ENCODE results near the gene HOOK2.

Gene HOOK2

DNA sequence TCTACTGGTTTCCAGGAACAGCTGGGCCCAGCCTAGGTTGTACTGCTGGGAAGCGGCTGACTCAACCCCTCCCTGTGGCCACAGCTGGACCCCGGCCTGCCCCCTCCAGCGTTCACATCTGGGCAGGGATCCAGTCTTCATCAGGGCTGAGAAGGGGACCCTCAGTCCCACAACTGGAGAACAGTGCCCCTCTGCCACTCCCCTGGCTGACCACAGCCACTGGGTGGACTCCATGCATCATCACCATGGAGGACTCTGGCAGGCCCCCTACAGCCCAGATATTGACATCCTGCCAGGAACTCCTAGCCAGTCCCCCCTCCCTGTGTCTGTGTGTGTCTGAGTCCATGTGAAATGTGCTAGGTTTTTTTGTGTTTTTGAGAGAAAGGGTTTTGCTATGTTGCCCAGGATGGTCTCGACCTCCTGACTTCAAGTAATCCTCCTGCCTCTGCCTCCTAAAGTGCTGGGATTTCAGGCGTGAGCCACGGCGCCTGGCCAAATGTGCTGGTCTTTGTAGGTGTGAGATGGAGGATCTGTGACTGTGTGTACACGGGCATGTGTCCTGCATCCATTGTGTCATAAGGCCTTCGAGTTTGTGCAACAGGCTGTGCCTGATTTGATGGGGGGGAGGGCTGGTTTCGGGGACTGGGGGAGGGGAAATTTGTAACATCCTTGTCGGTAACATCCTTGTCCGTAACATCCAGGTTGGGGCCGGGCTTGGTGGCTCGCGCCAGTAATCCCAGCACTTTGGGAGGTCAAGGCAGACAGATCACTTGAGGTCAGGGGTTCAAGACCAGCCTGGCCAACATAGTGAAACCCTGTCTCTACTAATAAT lies 4.0 kb upstream of the HOOK2 start:
- Mint-ChIP-seq H3K9me3 (no peaks in the 10 kb centered on the region), H3K27ac (peak overlapping the region; percentile 78), H3K4me1 (ENCODE audit: low read depth) (peaks cover 30% of the 10 kb centered on the region), H3K4me3 (peak overlapping the region; percentile 68), H3K27me3 (ENCODE audit: low read depth) (no peaks in the 10 kb centered on the region), H3K36me3 (ENCODE audit: low read depth) (no peaks in the 10 kb centered on the region)

DNA sequence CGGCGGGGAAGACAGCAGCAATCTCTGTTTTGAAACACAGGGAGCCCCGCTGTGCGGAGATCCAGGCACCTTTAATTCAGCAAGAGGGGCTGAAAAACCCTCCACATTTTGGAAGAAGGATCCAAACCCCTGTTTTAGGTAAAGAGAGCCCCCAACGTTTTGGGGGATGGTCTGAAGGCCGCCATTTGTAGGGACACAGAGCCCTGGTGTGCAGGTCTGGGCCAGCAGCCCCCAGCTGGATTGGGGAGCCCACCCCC lies 3.5 kb upstream of the HOOK2 start:
- Mint-ChIP-seq H3K36me3 (ENCODE audit: low read depth) (no peaks in the 10 kb centered on the region), H3K9me3 (no peaks in the 10 kb centered on the region), H3K4me3 (peak overlapping the region; percentile 82), H3K27me3 (ENCODE audit: low read depth) (no peaks in the 10 kb centered on the region), H3K27ac (peak overlapping the region; percentile 88), H3K4me1 (ENCODE audit: low read depth) (peaks cover 30% of the 10 kb centered on the region)

DNA sequence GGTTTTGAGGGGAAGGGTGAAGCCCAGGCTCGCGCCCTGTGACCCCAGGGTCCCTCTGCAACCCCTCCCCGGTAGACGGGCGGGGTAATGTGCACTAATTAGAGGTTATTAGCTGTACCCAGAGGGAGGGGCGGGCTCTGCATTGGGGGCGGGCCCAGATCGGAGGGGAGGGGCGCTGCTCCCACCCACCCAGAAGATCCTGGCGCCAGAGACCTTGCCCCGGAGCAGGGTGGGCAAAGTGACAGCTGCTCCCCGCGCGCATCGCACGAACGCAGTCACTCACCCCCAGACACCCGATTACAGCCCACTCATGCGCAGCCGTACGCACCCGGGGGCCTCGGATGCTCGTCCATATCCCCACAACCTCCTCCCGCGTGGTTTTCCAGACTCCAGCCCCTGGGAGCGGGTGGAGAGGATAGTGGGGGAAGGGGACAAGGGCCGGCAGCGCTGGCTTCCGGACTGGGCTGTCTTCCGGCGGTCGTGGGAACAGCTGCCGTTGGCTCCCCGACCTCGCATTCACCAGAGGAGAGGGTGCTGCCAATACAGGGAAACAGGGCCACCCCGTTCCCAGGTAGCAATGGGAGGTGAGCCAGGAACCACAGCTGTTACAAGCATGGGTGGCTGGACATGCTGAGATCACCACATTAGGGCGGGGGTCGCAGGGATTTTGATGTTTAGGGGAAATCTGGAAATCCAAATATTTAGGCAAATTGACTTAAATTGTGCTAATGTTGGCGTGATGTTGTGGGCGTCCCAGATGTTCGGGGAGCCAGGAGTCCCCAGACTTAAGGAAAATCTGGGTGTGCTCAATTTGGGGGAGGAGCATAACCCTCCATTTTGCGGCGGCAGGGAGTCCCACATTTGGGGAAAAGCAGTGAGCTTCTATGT lies 2.9 kb upstream of the HOOK2 start:
- Mint-ChIP-seq H3K4me3 (peak overlapping the region; percentile 82), H3K36me3 (ENCODE audit: low read depth) (no peaks in the 10 kb centered on the region), H3K4me1 (ENCODE audit: low read depth) (peaks cover 28% of the 10 kb centered on the region), H3K27me3 (ENCODE audit: low read depth) (no peaks in the 10 kb centered on the region), H3K9me3 (no peaks in the 10 kb centered on the region), H3K27ac (peak overlapping the region; percentile 88)

DNA sequence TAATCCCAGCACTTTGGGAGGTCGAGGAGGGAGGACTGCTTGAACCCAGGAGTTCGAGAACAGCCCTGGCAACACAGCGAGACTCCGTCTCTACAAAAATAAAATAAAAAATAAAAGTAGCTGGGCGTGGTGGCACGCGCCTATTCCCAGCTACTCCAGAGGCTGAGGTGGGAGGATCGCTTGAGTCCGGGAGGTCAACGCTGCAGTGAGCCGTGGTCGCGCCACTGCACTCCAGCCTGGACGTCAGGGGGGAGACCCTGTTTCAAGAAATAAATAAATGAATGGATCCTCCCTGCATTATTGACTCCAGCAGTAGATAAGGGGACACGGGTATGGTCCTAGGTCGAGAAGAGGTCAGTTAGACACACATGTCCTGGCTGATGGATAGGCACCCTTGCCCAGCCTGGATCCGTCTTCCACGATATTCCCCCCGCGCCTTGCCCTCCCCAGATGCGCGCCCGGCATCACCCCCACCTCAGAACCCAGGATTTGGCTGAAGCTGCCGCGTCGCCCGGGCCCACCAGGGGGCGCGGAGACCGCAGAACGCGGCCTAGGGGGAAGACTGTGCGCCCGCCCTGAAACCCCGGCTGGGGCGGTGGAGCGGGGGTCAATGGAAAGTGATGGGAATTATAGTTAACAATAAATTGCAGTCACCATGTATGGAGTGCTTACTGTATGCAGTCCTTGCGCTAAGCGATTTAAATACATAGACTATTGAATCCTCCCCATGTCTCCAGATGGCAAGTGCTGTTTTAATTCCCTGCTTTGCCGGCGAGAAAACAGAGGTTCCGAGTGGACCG lies 2.1 kb upstream of the HOOK2 start:
- Mint-ChIP-seq H3K27me3 (ENCODE audit: low read depth) (no peaks in the 10 kb centered on the region), H3K4me1 (ENCODE audit: low read depth) (peaks cover 28% of the 10 kb centered on the region), H3K36me3 (ENCODE audit: low read depth) (no peaks in the 10 kb centered on the region), H3K27ac (peak overlapping the region; percentile 88), H3K9me3 (no peaks in the 10 kb centered on the region), H3K4me3 (peak overlapping the region; percentile 82)

DNA sequence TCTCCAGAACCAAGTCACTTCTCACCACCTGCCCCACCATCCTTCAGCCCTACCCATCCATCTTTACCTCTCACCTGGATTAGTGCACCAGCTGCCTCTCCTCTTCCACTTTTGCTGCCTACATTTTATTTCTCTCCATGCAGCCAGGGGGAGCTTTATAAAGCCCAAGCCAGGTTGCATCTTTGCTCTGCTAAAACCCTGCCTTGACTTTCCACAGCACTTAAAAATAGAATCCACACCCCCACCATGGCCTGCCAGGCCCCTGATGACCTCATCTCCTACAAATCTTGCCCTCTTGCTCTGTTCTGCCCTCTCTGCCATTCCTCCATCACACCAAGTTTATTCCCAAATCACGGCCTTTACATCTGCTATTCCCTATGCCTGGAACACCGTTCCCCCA lies 1.8 kb downstream of the HOOK2 start:
- Mint-ChIP-seq H3K27ac (no peak overlapping the region), H3K4me3 (no peak overlapping the region), H3K4me1 (ENCODE audit: low read depth) (peaks cover 11% of the 10 kb centered on the region), H3K27me3 (ENCODE audit: low read depth) (no peaks in the 10 kb centered on the region), H3K9me3 (no peaks in the 10 kb centered on the region), H3K36me3 (ENCODE audit: low read depth) (no peaks in the 10 kb centered on the region)

DNA sequence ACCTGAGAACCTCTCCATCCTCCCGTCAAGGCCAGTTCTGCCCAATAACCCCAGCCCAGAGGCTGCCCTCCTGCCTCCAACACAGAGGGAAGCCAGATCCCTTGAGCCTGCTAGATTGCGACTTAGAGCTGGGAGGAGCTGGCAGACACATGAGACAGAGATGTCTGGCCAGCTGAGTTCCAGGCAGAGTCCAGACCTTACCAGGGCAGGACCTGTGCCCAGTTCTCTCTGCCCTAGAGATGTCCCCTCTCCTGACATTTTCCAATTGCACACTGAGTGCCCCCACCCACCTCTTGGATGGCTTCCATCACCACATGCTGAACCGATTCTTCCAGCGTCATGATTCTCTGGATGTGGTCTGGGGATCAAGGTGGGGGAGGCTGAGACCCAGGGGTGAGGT lies 3.0 kb downstream of the HOOK2 start:
- H3K36me3 Mint-ChIP-seq (ENCODE audit: low read depth), result no peaks in the 10 kb centered on the region
- no peaks in the 10 kb centered on the region for H3K9me3 Mint-ChIP-seq
- peaks cover 5% of the 10 kb centered on the region for H3K4me1 Mint-ChIP-seq (ENCODE audit: low read depth)
- no peaks in the 10 kb centered on the region for H3K27me3 Mint-ChIP-seq (ENCODE audit: low read depth)
- H3K4me3 Mint-ChIP-seq, result no peak overlapping the region
- no peak overlapping the region for H3K27ac Mint-ChIP-seq

DNA sequence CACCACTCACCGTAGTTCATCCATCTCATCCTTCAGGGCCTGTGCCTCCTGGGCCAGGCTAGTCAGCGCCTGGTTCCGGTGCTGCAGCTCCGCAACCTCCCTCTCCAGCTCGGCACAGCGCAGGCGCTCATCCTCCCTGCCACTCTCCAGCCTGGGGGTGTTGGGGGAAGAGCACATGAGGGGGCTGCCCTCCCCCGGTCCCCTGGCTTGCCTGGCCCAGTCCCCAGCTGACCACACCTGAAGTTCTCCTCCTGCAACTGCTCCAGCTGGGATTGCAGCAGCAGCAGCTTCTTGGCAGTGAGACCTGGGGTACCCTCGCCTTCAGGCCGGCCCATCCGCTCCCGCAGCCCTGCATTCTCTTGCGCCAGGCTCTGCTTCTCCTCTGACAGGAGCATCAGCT lies 4.4 kb downstream of the HOOK2 start:
- H3K4me1 Mint-ChIP-seq (ENCODE audit: low read depth), result peaks cover 5% of the 10 kb centered on the region
- no peak overlapping the region for H3K4me3 Mint-ChIP-seq
- H3K9me3 Mint-ChIP-seq, result no peaks in the 10 kb centered on the region
- H3K36me3 Mint-ChIP-seq (ENCODE audit: low read depth), result no peaks in the 10 kb centered on the region
- H3K27me3 Mint-ChIP-seq (ENCODE audit: low read depth), result no peaks in the 10 kb centered on the region
- H3K27ac Mint-ChIP-seq, result no peak overlapping the region

DNA sequence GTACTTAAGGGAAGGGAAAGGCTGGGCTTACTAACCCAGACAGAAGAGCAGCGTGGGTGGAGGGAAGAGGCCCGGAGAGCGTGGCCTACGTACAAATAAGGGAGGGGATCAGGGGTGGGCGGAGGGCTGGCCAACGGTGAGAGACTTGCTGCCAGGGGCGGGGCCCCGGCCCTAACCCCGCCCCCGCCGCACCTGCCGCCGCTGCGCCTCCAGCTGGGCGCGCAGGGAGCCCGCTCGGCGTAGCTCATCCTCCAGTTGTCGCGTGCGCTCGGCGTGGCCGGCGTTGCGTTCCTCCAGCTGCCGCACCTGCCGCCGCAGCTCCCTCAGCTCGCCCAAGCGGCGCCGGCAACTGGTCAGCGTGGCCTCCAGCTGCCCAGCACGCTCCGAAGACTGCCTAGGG lies 5.7 kb downstream of the HOOK2 start:
- H3K9me3 Mint-ChIP-seq, result no peaks in the 10 kb centered on the region
- no peak overlapping the region for H3K4me3 Mint-ChIP-seq
- H3K27ac Mint-ChIP-seq, result no peak overlapping the region
- H3K36me3 Mint-ChIP-seq (ENCODE audit: low read depth), result no peaks in the 10 kb centered on the region
- H3K27me3 Mint-ChIP-seq (ENCODE audit: low read depth), result no peaks in the 10 kb centered on the region
- H3K4me1 Mint-ChIP-seq (ENCODE audit: low read depth), result peaks cover 5% of the 10 kb centered on the region

DNA sequence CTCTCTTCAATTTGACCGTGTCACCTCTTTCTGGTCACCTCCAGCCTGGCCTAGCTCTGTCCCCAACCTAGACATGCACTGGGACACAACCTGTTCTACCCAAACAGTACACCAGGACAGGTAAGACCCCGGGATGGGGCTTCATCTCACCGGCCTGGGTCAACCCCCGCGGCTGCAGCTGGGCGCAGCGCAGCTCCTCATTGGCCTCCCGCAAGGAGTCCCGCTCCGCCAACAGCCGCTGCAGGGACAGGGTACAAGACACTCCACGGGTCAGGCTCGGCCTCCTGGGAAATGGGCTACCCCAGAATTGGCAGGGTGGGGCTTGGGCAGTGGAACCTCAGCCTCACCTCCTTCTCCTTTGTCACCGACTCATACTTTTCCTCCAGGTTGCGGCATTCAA lies 7.7 kb downstream of the HOOK2 start:
- Mint-ChIP-seq H3K9me3 (no peaks in the 10 kb centered on the region), H3K27ac (no peak overlapping the region), H3K4me1 (ENCODE audit: low read depth) (peaks cover 3% of the 10 kb centered on the region), H3K36me3 (ENCODE audit: low read depth) (no peaks in the 10 kb centered on the region), H3K4me3 (no peak overlapping the region), H3K27me3 (ENCODE audit: low read depth) (no peaks in the 10 kb centered on the region)

DNA sequence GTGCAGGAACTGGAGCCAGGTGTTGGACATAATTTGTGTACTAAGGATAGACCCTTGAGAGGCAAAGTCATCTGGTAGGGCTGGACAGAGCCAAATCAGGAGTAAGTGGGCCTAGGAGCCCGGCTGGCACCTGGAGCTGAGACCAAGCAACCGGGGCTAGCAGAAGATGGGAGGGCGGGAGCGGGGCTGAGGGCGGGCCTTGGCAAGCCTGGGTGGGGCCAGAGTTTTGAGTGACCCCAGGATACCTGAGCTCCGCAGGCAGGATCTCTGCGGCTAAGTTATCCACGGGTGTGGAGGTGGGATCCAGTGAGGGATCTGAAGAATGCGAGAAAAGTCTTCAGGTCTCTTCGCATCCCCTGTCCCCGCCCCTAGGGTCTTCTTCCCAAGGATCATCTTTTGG lies 8.2 kb downstream of the HOOK2 start:
- Mint-ChIP-seq H3K9me3 (no peaks in the 10 kb centered on the region), H3K27me3 (ENCODE audit: low read depth) (no peaks in the 10 kb centered on the region), H3K36me3 (ENCODE audit: low read depth) (no peaks in the 10 kb centered on the region), H3K27ac (no peak overlapping the region), H3K4me1 (ENCODE audit: low read depth) (peaks cover 3% of the 10 kb centered on the region), H3K4me3 (no peak overlapping the region)

DNA sequence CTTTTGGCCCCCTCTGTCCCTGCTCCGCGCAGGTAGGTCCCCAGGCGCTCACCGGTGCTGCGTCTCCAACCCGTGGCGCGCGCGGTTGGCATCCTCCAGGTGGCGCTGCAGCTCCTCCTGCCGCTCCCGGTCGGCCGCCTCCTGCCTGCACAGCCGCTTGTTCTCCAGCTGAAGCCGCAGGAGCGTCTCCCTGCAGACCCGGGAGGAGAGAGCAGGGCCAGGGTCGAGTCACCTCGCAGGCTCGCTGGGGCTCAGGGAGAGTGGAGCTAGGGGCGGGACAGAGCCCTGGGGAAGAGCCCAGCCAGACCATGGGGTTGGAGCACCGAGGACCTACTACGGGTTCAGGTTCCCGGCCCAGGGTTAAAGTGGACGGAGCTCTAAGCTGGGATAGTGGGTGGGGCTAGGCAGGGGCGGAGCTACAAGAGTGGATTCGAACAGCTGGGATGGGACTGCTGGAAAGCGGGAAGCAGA lies 9.3 kb downstream of the HOOK2 start:
- Mint-ChIP-seq H3K4me1 (ENCODE audit: low read depth) (peaks cover 3% of the 10 kb centered on the region), H3K27ac (no peak overlapping the region), H3K27me3 (ENCODE audit: low read depth) (no peaks in the 10 kb centered on the region), H3K9me3 (no peaks in the 10 kb centered on the region), H3K36me3 (ENCODE audit: low read depth) (no peaks in the 10 kb centered on the region), H3K4me3 (peak overlapping the region; percentile 5)

DNA sequence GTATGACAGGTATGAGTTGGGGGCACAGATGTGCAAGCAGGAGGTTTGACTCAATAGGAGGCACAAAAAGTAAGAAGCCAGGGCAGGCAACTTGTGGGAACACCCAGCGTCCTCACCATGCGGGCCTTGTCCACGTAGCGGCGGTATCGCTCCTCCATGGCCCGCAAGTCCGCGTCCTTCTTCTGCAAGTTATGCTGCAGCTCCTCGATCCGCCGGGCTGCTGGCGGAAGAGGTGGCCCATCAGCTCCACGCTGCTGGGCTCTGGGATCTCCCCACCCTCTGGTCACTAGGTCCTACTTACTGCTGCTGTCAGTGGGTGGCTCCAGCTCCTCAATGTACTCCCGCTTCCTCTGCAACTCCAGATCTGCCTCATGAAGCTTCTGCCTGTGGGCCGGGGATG lies 10.7 kb downstream of the HOOK2 start:
- H3K27me3 Mint-ChIP-seq (ENCODE audit: low read depth), result no peaks in the 10 kb centered on the region
- H3K4me3 Mint-ChIP-seq, result no peak overlapping the region
- no peaks in the 10 kb centered on the region for H3K36me3 Mint-ChIP-seq (ENCODE audit: low read depth)
- H3K4me1 Mint-ChIP-seq (ENCODE audit: low read depth), result peaks cover 7% of the 10 kb centered on the region
- H3K9me3 Mint-ChIP-seq, result no peaks in the 10 kb centered on the region
- no peak overlapping the region for H3K27ac Mint-ChIP-seq

DNA sequence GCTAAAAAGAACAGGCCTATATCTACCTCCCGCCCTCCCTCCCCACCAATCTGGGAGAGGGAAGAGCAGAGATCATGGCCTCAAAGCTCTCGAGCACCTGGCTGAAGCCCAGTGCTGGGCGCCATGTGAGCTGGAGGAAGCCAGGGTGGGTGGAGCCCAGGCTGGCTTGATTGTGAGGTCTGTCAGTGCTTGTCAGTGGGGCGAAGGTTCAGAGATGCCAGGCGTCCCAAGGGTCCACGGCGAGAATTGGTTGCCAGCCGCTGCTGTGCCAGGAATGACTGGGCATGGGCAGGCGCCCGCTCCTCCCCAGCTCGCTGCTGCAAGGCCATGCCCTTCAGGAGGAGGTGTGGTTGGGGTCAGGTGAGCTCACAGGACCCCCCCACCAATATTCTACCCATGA lies 12.3 kb downstream of the HOOK2 start:
- Mint-ChIP-seq H3K27me3 (ENCODE audit: low read depth) (peaks cover 5% of the 10 kb centered on the region), H3K4me3 (no peak overlapping the region), H3K36me3 (ENCODE audit: low read depth) (no peaks in the 10 kb centered on the region), H3K9me3 (no peaks in the 10 kb centered on the region), H3K4me1 (ENCODE audit: low read depth) (peaks cover 11% of the 10 kb centered on the region), H3K27ac (no peak overlapping the region)

DNA sequence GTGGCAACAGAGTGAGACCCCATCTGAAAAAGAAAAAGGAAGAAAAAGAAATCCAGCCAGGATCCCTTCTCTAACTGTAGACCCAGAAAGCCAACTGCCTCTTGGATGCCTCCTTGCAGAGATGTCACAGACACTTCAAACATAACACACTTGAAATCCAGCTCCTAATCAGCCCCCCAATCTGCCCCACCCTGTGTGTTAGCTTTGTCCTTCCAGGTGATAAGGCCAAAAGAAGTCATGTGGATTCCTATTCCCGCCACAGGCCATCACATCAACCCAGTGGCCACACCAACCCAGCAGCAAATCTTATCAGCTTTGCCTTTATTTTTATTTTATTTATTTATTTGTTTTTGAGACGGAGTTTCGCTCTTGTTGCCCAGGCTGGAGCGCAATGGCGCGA lies 15.7 kb downstream of the HOOK2 start:
- Mint-ChIP-seq H3K27me3 (ENCODE audit: low read depth) (peaks cover 5% of the 10 kb centered on the region), H3K9me3 (no peaks in the 10 kb centered on the region), H3K4me3 (no peak overlapping the region), H3K27ac (no peak overlapping the region), H3K4me1 (ENCODE audit: low read depth) (peaks cover 9% of the 10 kb centered on the region), H3K36me3 (ENCODE audit: low read depth) (no peaks in the 10 kb centered on the region)
